Neutrophil (primary cell): Measurements from ENCODE around the gene CPS1.

Experiments
- H3K27ac ChIP-seq: fragments of 200-600 bp; sonication (generic); 2 replicates; pipeline ENCODE4 v1.5.1; 2016; ENCODE audit warnings: mild to moderate bottlenecking, moderate library complexity
- H3K27me3 ChIP-seq: fragments of 200-600 bp; sonication (generic); 2 replicates; pipeline ENCODE4 v1.6.0; 2016; ENCODE audit warnings: mild to moderate bottlenecking
- H3K36me3 ChIP-seq: fragments of 200-600 bp; sonication (generic); 2 replicates; pipeline ENCODE4 v1.5.1; 2017
- H3K4me1 ChIP-seq, 2 experiments: fragments of 200-600 bp in 1 of 2; sonication (generic) in 1 of 2; 1 replicate in 1 of 2; 2 replicates in 1 of 2; pipeline versions ENCODE4 v1.5.1 to v1.6.1; 2013 to 2016; ENCODE audit warnings: low read depth in 1 of 2, low read length in 1 of 2, mild to moderate bottlenecking in 1 of 2, moderate library complexity in 1 of 2; ENCODE audit not compliant: control insufficient read depth in 1 of 2, insufficient read depth in 1 of 2
- H3K4me3 ChIP-seq, 2 experiments: fragments of 200-600 bp in 1 of 2; sonication (generic) in 1 of 2; 1 replicate in 1 of 2; 2 replicates in 1 of 2; pipeline ENCODE4 v1.5.1; 2013 to 2016; ENCODE audit warnings: low read depth in 1 of 2, low read length in 1 of 2, mild to moderate bottlenecking in 1 of 2, moderate library complexity in 1 of 2
- H3K9me3 ChIP-seq: fragments of 200-600 bp; sonication (generic); 2 replicates; pipeline ENCODE4 v1.5.1; 2016
- CTCF ChIP-seq: fragments of 200-600 bp; sonication (generic); IDR thresholded peaks from 2 replicates; pipeline ENCODE4 v1.5.1; 2016; ENCODE audit warnings: antibody characterized with exemption

CPS1 gene

GRCh38 chr2:210523650-210524289 is 32.6 kb upstream of the CPS1 start:
- Histone ChIP-seq H3K27ac (no peak overlapping the region), H3K9me3 (no peaks in the 10 kb centered on the region), H3K36me3 (no peaks in the 10 kb centered on the region), H3K4me1 (no peaks in the 10 kb centered on the region), H3K27me3 (no peaks in the 10 kb centered on the region), H3K4me3 (no peak overlapping the region)
- no peak for TF ChIP-seq CTCF

- H3K27me3 ChIP-seq: no peaks in the 10 kb centered on the region
- H3K4me3 ChIP-seq: no peak overlapping the region
- no peaks in the 10 kb centered on the region for H3K4me1 ChIP-seq
- H3K9me3 ChIP-seq: no peaks in the 10 kb centered on the region
- H3K27ac ChIP-seq: no peak overlapping the region
- H3K36me3 ChIP-seq: no peaks in the 10 kb centered on the region
- no peak for TF ChIP-seq CTCF
These were observed 31.9 kb upstream of the CPS1 start for GRCh38 chr2:210524533-210524932.

GRCh38 chr2:210527286-210527685 is 29.1 kb upstream of the CPS1 start:
- Histone ChIP-seq H3K27me3 (no peaks in the 10 kb centered on the region), H3K4me1 (no peaks in the 10 kb centered on the region), H3K9me3 (no peaks in the 10 kb centered on the region), H3K27ac (no peak overlapping the region), H3K36me3 (no peaks in the 10 kb centered on the region), H3K4me3 (no peak overlapping the region)
- TF ChIP-seq CTCF: no peak

- TF ChIP-seq CTCF: no peak
- no peaks in the 10 kb centered on the region for H3K4me1 ChIP-seq
These were observed 27.7 kb upstream of the CPS1 start for GRCh38 chr2:210528716-210529115.

GRCh38 chr2:210531050-210531449 is 25.3 kb upstream of the CPS1 start:
- Histone ChIP-seq H3K4me3 (no peak overlapping the region), H3K27ac (no peak overlapping the region), H3K27me3 (no peaks in the 10 kb centered on the region), H3K36me3 (no peaks in the 10 kb centered on the region), H3K4me1 (no peaks in the 10 kb centered on the region), H3K9me3 (no peaks in the 10 kb centered on the region)
- TF ChIP-seq CTCF: no peak

More at GRCh38 chr2:210528716-210529115, 27.7 kb upstream of the CPS1 start:
- no peaks in the 10 kb centered on the region for H3K36me3 ChIP-seq
- no peaks in the 10 kb centered on the region for H3K9me3 ChIP-seq
- no peaks in the 10 kb centered on the region for H3K27me3 ChIP-seq
- H3K27ac ChIP-seq: no peak overlapping the region
- H3K4me3 ChIP-seq: no peak overlapping the region

GRCh38 chr2:210531482-210531881 is 24.9 kb upstream of the CPS1 start:
- no peak for TF ChIP-seq CTCF
- no peak overlapping the region for H3K4me3 ChIP-seq
- no peak overlapping the region for H3K27ac ChIP-seq
- H3K36me3 ChIP-seq: no peaks in the 10 kb centered on the region
- no peaks in the 10 kb centered on the region for H3K27me3 ChIP-seq
- no peaks in the 10 kb centered on the region for H3K4me1 ChIP-seq
- H3K9me3 ChIP-seq: no peaks in the 10 kb centered on the region
